HT1080 (cell line): ENCODE measurements around the gene PPP1R12C. TPM values are rescaled to one million over a fixed set of nuclear protein-coding genes. Genes with fewer than 3 reads are reported as not detected.
A peak's percentile ranks its signal among the peaks of the same experiment; 100 is the strongest.

ENCODE experiments used
- DNase-seq: peaks from one replicate; pipeline ENCODE4 v3.0.0-alpha.2; 2015; ENCODE audit warnings: low read depth
- total RNA-seq: library from RNA; depleted of rRNA; stranded (reverse); fragments of >200 nt; shearing (Covaris generic); gene quantifications from 2 replicates; pipeline ENCODE4 v1.2.3, GENCODE V29; 2014

The PPP1R12C gene
- total RNA-seq, 1 experiment from 2014 or later = 57.6 TPM

GRCh38 chr19:55147545-55148251, 30.3 kb upstream of the PPP1R12C start:
- DNase-seq = no peak

- peak; percentile 67 for DNase-seq
Observed at GRCh38 chr19:55146705-55147273, 29.4 kb upstream of the PPP1R12C start.

GRCh38 chr19:55146078-55146704, 28.8 kb upstream of the PPP1R12C start:
- peak; percentile 42 for DNase-seq

GRCh38 chr19:55145232-55145631, 27.8 kb upstream of the PPP1R12C start:
- no peak for DNase-seq

GRCh38 chr19:55141696-55142095, 24.3 kb upstream of the PPP1R12C start:
- DNase-seq = no peak

- no peak for DNase-seq
Observed at GRCh38 chr19:55137915-55138314, 20.5 kb upstream of the PPP1R12C start.

GRCh38 chr19:55136399-55137102, 19.1 kb upstream of the PPP1R12C start:
- no peak for DNase-seq

GRCh38 chr19:55134736-55135135, 17.3 kb upstream of the PPP1R12C start:
- no peak for DNase-seq

GRCh38 chr19:55133639-55134444, 16.4 kb upstream of the PPP1R12C start:
- no peak for DNase-seq

GRCh38 chr19:55132453-55133129, 15.2 kb upstream of the PPP1R12C start:
- no peak for DNase-seq

- DNase-seq = no peak
Observed at GRCh38 chr19:55131421-55131820, 14.0 kb upstream of the PPP1R12C start.

- DNase-seq = no peak
Observed at GRCh38 chr19:55119053-55119452, 1.6 kb upstream of the PPP1R12C start.

- DNase-seq = no peak
Observed at GRCh38 chr19:55118401-55118991, 1.1 kb upstream of the PPP1R12C start.

GRCh38 chr19:55117663-55118391, 390 bp upstream of the PPP1R12C start:
- DNase-seq = peak; percentile 99

- peak; percentile 56 for DNase-seq
Observed at GRCh38 chr19:55116232-55116858, 1.1 kb downstream of the PPP1R12C start.

GRCh38 chr19:55115446-55116065, 1.9 kb downstream of the PPP1R12C start:
- no peak for DNase-seq

- DNase-seq = no peak
Observed at GRCh38 chr19:55114566-55115145, 2.8 kb downstream of the PPP1R12C start.

GRCh38 chr19:55113570-55114039, 3.8 kb downstream of the PPP1R12C start:
- DNase-seq = peak; percentile 39
